Esophagus squamous epithelium (tissue), 4 donors: Measurements from ENCODE around the gene DAPK1.

Experiments used
- POLR2A ChIP-seq, 4 donors: fragments of 450-650 bp; IDR thresholded peaks; one replicate each; pipeline ENCODE4 v1.6.1; 2017; ENCODE audit warnings: antibody characterized with exemption in 4 of 4, mild to moderate bottlenecking in 4 of 4, moderate library complexity in 3 of 4
- TF ChIP-seq, protein P1 (sequence below), 6 experiments: fragments of 450-650 bp in 4 of 6; fragments of 200-600 bp in 2 of 6; sonication (generic) in 2 of 6; IDR thresholded peaks; one replicate each; pipeline ENCODE4 v1.5.1; 2016 to 2019; ENCODE audit warnings: antibody characterized with exemption in 6 of 6, mild to moderate bottlenecking in 4 of 6, moderate library complexity in 4 of 6

DNA sequence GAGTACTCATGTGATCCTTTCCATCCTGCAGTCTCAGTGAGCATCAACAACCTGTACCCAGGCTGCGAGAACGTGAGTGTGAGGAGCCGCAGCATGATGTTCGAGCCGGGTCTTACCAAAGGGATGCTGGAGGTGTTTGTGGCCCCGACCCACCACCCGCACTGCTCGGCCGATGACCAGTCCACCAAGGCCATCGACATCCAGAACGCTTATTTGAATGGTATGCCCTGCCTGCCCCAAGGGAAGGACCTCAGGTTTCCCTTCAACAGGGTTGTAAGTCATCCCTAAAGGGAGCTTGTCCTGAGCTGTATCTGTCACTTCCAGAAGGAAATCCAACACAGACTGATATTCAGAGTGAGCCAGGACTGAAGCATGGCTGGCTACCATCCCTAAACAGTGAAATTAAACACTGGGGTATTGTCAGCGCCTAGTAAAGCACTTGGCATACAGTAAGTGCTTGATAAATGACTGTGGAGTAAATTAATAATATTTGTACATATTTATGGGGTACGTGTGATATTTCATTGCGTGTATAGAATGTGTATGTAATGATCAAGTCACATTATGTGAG lies 188.9 kb downstream of the DAPK1 start:
- TF ChIP-seq, protein P1, sequence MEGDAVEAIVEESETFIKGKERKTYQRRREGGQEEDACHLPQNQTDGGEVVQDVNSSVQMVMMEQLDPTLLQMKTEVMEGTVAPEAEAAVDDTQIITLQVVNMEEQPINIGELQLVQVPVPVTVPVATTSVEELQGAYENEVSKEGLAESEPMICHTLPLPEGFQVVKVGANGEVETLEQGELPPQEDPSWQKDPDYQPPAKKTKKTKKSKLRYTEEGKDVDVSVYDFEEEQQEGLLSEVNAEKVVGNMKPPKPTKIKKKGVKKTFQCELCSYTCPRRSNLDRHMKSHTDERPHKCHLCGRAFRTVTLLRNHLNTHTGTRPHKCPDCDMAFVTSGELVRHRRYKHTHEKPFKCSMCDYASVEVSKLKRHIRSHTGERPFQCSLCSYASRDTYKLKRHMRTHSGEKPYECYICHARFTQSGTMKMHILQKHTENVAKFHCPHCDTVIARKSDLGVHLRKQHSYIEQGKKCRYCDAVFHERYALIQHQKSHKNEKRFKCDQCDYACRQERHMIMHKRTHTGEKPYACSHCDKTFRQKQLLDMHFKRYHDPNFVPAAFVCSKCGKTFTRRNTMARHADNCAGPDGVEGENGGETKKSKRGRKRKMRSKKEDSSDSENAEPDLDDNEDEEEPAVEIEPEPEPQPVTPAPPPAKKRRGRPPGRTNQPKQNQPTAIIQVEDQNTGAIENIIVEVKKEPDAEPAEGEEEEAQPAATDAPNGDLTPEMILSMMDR (IDR thresholded peaks at IDR 0.05): no peak
- no peak for TF ChIP-seq POLR2A (IDR thresholded peaks at IDR 0.05)
